ENCODE results near the gene B4GALT3.

B4GALT3 gene

GRCh38 chr1:161198897-161199431 lies 21.7 kb upstream of the B4GALT3 start, which contains the start of gene ADAMTS4:
Gene ADAMTS4, minus strand, starts transcription at chr1:161199054. Its CDS starts 427 bp downstream, at chr1:161198627.
- DNase-seq (ENCODE audit: low spot score): no peak
- in situ Hi-C loops (cut with MboI; ENCODE audit: low sequenced_read_pairs, unreplicated experiment): no loop called here
- no peak for TF ChIP-seq CTCF (IDR thresholded peaks at IDR 0.05; ENCODE audit: borderline replicate concordance, control extremely low read depth, extremely low read depth, insufficient read depth, missing control alignments)

GRCh38 chr1:161198194-161198896 lies 21.0 kb upstream of the B4GALT3 start:
- DNase-seq (ENCODE audit: low spot score): no peak
- TF ChIP-seq CTCF (IDR thresholded peaks at IDR 0.05; ENCODE audit: borderline replicate concordance, control extremely low read depth, extremely low read depth, insufficient read depth, missing control alignments): no peak
- in situ Hi-C loops (cut with MboI; ENCODE audit: low sequenced_read_pairs, unreplicated experiment): no loop called here

- no peak for TF ChIP-seq CTCF (IDR thresholded peaks at IDR 0.05; ENCODE audit: borderline replicate concordance, control extremely low read depth, extremely low read depth, insufficient read depth, missing control alignments)
- DNase-seq (ENCODE audit: low spot score): no peak
- in situ Hi-C loops (cut with MboI; ENCODE audit: low sequenced_read_pairs, unreplicated experiment): no loop called here
These were observed 20.4 kb upstream of the B4GALT3 start for GRCh38 chr1:161197560-161198193.

GRCh38 chr1:161196521-161197451 lies 19.5 kb upstream of the B4GALT3 start:
- DNase-seq (ENCODE audit: low spot score): no peak
- no peak for TF ChIP-seq CTCF (IDR thresholded peaks at IDR 0.05; ENCODE audit: borderline replicate concordance, control extremely low read depth, extremely low read depth, insufficient read depth, missing control alignments)
- in situ Hi-C loops (cut with MboI; ENCODE audit: low sequenced_read_pairs, unreplicated experiment): no loop called here

- no peak for TF ChIP-seq CTCF (IDR thresholded peaks at IDR 0.05; ENCODE audit: borderline replicate concordance, control extremely low read depth, extremely low read depth, insufficient read depth, missing control alignments)
These were observed 18.8 kb upstream of the B4GALT3 start for GRCh38 chr1:161196111-161196510.

GRCh38 chr1:161195171-161195570 lies 17.9 kb upstream of the B4GALT3 start:
- in situ Hi-C loops (cut with MboI; ENCODE audit: low sequenced_read_pairs, unreplicated experiment): no loop called here
- TF ChIP-seq CTCF (IDR thresholded peaks at IDR 0.05; ENCODE audit: borderline replicate concordance, control extremely low read depth, extremely low read depth, insufficient read depth, missing control alignments): no peak
- DNase-seq (ENCODE audit: low spot score): no peak

More at GRCh38 chr1:161196111-161196510, 18.8 kb upstream of the B4GALT3 start:
- DNase-seq (ENCODE audit: low spot score): no peak
- in situ Hi-C loops (cut with MboI; ENCODE audit: low sequenced_read_pairs, unreplicated experiment): no loop called here
